Astrocyte (in vitro differentiated cells and primary cell): Measurements from ENCODE around the gene WDR59. TPM values are rescaled to one million over a fixed set of nuclear protein-coding genes. Genes with fewer than 3 reads are reported as not detected.

Experiments used
- DNase-seq: peaks from one replicate; pipeline ENCODE4 v3.0.0-alpha.2; 2010; ENCODE audit warnings: low read depth
- FAIRE-seq: peaks from 2 replicates; lab custom pipeline; 2011; peaks lifted over from hg19 to GRCh38; lab: Jason Lieb, UNC
- H2AFZ ChIP-seq: 2 replicates; pipeline ENCODE4 v1.6.0; 2012; ENCODE audit warnings: low read depth, low read length, inconsistent platforms
- H3K27ac ChIP-seq: 2 replicates; pipeline ENCODE4 v1.5.1; 2011; ENCODE audit warnings: low read depth, low read length, inconsistent platforms
- H3K27me3 ChIP-seq: 2 replicates; pipeline ENCODE4 v1.6.0; 2011; ENCODE audit warnings: low read length, inconsistent platforms; ENCODE audit not compliant: insufficient read depth
- H3K36me3 ChIP-seq: 2 replicates; pipeline ENCODE4 v1.5.1; 2011; ENCODE audit warnings: low read length, inconsistent platforms; ENCODE audit not compliant: insufficient read depth
- H3K4me1 ChIP-seq: 2 replicates; pipeline ENCODE4 v1.5.1; 2011; ENCODE audit warnings: low read length, inconsistent platforms; ENCODE audit not compliant: insufficient read depth
- H3K4me2 ChIP-seq: 2 replicates; pipeline ENCODE4 v1.6.0; 2012; ENCODE audit warnings: low read length, inconsistent platforms
- H3K4me3 ChIP-seq: 2 replicates; pipeline ENCODE4 v1.5.1; 2011; ENCODE audit warnings: low read depth, mild to moderate bottlenecking, low read length, inconsistent platforms; ENCODE audit not compliant: insufficient read depth
- H3K79me2 ChIP-seq: 2 replicates; pipeline ENCODE4 v1.6.0; 2012; ENCODE audit warnings: mild to moderate bottlenecking, low read length, inconsistent platforms; ENCODE audit not compliant: insufficient read depth
- H3K9ac ChIP-seq: 2 replicates; pipeline ENCODE4 v1.6.0; 2012; ENCODE audit warnings: mild to moderate bottlenecking, low read length, inconsistent platforms
- H3K9me3 ChIP-seq: 2 replicates; pipeline ENCODE4 v1.5.1; 2012; ENCODE audit warnings: low read depth, mild to moderate bottlenecking, low read length, inconsistent platforms; ENCODE audit not compliant: insufficient read depth
- H4K20me1 ChIP-seq: 2 replicates; pipeline ENCODE4 v1.6.0; 2012; ENCODE audit warnings: low read length, inconsistent platforms; ENCODE audit not compliant: insufficient read depth
- H3K27ac Mint-ChIP-seq: one replicate; pipeline ENCODE4 v1.8.0; 2021; ENCODE audit warnings: mild to moderate bottlenecking, mixed read lengths; ENCODE audit not compliant: unreplicated experiment
- H3K27me3 Mint-ChIP-seq: one replicate; pipeline ENCODE4 v1.8.0; 2021; ENCODE audit warnings: low read depth, mixed read lengths; ENCODE audit not compliant: unreplicated experiment
- H3K36me3 Mint-ChIP-seq: one replicate; pipeline ENCODE4 v1.8.0; 2021; ENCODE audit warnings: low read depth, mixed read lengths; ENCODE audit not compliant: unreplicated experiment
- H3K4me1 Mint-ChIP-seq: one replicate; pipeline ENCODE4 v1.8.0; 2021; ENCODE audit warnings: low read depth, mixed read lengths; ENCODE audit not compliant: unreplicated experiment
- H3K4me3 Mint-ChIP-seq: one replicate; pipeline ENCODE4 v1.8.0; 2021; ENCODE audit warnings: mild to moderate bottlenecking, moderate library complexity, mixed read lengths; ENCODE audit not compliant: unreplicated experiment
- H3K9me3 Mint-ChIP-seq: one replicate; pipeline ENCODE4 v1.8.0; 2021; ENCODE audit warnings: mild to moderate bottlenecking, mixed read lengths; ENCODE audit not compliant: unreplicated experiment
- CTCF ChIP-seq: IDR thresholded peaks from 2 replicates; pipeline ENCODE4 v1.5.1; 2011; ENCODE audit warnings: low read depth, mild to moderate bottlenecking, inconsistent platforms, low read length, moderate library complexity; ENCODE audit not compliant: insufficient read depth
- EZH2 ChIP-seq: IDR thresholded peaks from 2 replicates; pipeline ENCODE4 v1.6.1; 2012; ENCODE audit warnings: mild to moderate bottlenecking, low read length, inconsistent platforms; ENCODE audit not compliant: insufficient read depth
- total RNA-seq: library from RNA; stranded (reverse); gene quantifications from 2 replicates; pipeline ENCODE4 v1.2.1, GENCODE V29; 2021

The WDR59 gene
- total RNA-seq, 1 donor from 2014 or later: 63.8 TPM

- Histone ChIP-seq H3K4me2 (no peak overlapping the region), H4K20me1 (no peaks in the 10 kb centered on the region), H3K27ac (no peak overlapping the region), H3K79me2 (no peaks in the 10 kb centered on the region), H2AFZ (no peak overlapping the region), H3K9me3 (no peaks in the 10 kb centered on the region), H3K36me3 (no peaks in the 10 kb centered on the region), H3K9ac (no peak overlapping the region), H3K27me3 (no peaks in the 10 kb centered on the region), H3K4me3 (no peak overlapping the region), H3K4me1 (no peaks in the 10 kb centered on the region)
- no peak for TF ChIP-seq EZH2
- TF ChIP-seq CTCF: no peak
- Mint-ChIP-seq H3K4me1 (no peaks in the 10 kb centered on the region), H3K36me3 (peaks cover 17% of the 10 kb centered on the region), H3K27ac (no peak overlapping the region), H3K4me3 (no peak overlapping the region), H3K27me3 (no peaks in the 10 kb centered on the region), H3K9me3 (no peaks in the 10 kb centered on the region)
- DNase-seq (no peak), FAIRE-seq (no peak)
Observed at GRCh38 chr16:74874912-74875546, 109.9 kb downstream of the WDR59 start.

- peaks cover 11% of the 10 kb centered on the region for H3K36me3 Mint-ChIP-seq
- no peaks in the 10 kb centered on the region for H3K27me3 Mint-ChIP-seq
- Histone ChIP-seq H3K9me3 (no peaks in the 10 kb centered on the region), H3K36me3 (no peaks in the 10 kb centered on the region), H3K9ac (no peak overlapping the region), H3K79me2 (no peaks in the 10 kb centered on the region), H3K4me2 (no peak overlapping the region), H2AFZ (no peak overlapping the region), H3K4me1 (no peaks in the 10 kb centered on the region), H3K4me3 (no peak overlapping the region), H3K27ac (no peak overlapping the region), H4K20me1 (no peaks in the 10 kb centered on the region), H3K27me3 (no peaks in the 10 kb centered on the region)
- H3K27ac Mint-ChIP-seq: no peak overlapping the region
- FAIRE-seq: no peak
- no peaks in the 10 kb centered on the region for H3K4me1 Mint-ChIP-seq
- TF ChIP-seq CTCF: no peak
- TF ChIP-seq EZH2: no peak
- no peaks in the 10 kb centered on the region for H3K9me3 Mint-ChIP-seq
- H3K4me3 Mint-ChIP-seq: no peak overlapping the region
- DNase-seq: no peak
Observed at GRCh38 chr16:74874123-74874522, 110.8 kb downstream of the WDR59 start.

- Histone ChIP-seq H3K4me3 (no peak overlapping the region), H3K9ac (no peak overlapping the region), H3K27ac (no peak overlapping the region), H3K36me3 (no peaks in the 10 kb centered on the region), H3K4me2 (no peak overlapping the region), H3K79me2 (no peaks in the 10 kb centered on the region), H3K4me1 (peaks cover 6% of the 10 kb centered on the region), H4K20me1 (no peaks in the 10 kb centered on the region), H3K9me3 (no peaks in the 10 kb centered on the region), H3K27me3 (no peaks in the 10 kb centered on the region), H2AFZ (no peak overlapping the region)
- Mint-ChIP-seq H3K4me1 (peaks cover 6% of the 10 kb centered on the region), H3K36me3 (peaks cover 11% of the 10 kb centered on the region), H3K27me3 (no peaks in the 10 kb centered on the region), H3K27ac (no peak overlapping the region), H3K9me3 (no peaks in the 10 kb centered on the region), H3K4me3 (no peak overlapping the region)
- no peak for DNase-seq
- TF ChIP-seq EZH2 (no peak), CTCF (no peak)
- no peak for FAIRE-seq
Observed at GRCh38 chr16:74872302-74872701, 112.6 kb downstream of the WDR59 start.
